Measurements from ENCODE around the gene LANCL1.
A peak's percentile ranks its signal among the peaks of the same experiment; 100 is the strongest.
"Not testable (repeated sequence)": the region's sequence is repeated elsewhere in the genome, so short reads cannot be mapped to it uniquely, and the experiment has no call there.

The LANCL1 gene

GRCh38 chr2:210428393-210429179 lies 48.0 kb downstream of the LANCL1 start:
- Histone ChIP-seq H3K9me3 (ENCODE audit: insufficient read depth, low read length, severe bottlenecking) (peaks cover 7% of the 10 kb centered on the region), H4K20me1 (ENCODE audit: insufficient read depth, low read length) (no peaks in the 10 kb centered on the region), H3K9ac (ENCODE audit: low read depth, low read length) (no peak overlapping the region), H3K27ac (ENCODE audit: low read length) (no peak overlapping the region), H3K27me3 (ENCODE audit: insufficient read depth, low read length, poor library complexity) (no peaks in the 10 kb centered on the region), H3K4me1 (ENCODE audit: insufficient read depth, low read length) (no peaks in the 10 kb centered on the region), H3K4me3 (ENCODE audit: low read depth in 1 of 2, low read length in 2 of 2) (no peak overlapping the region), H3K4me2 (ENCODE audit: insufficient read depth, low read length) (no peak overlapping the region), H2AFZ (ENCODE audit: low read depth, low read length) (no peak overlapping the region), H3K79me2 (ENCODE audit: insufficient read depth, low read length) (no peaks in the 10 kb centered on the region), H3K36me3 (ENCODE audit: insufficient read depth, low read length) (peaks cover 49% of the 10 kb centered on the region)
- no peak for ATAC-seq (ENCODE audit: insufficient read depth, low read depth)
- no peak for DNase-seq
- no peak for TF ChIP-seq EZH2 (IDR thresholded peaks at IDR 0.05; ENCODE audit: borderline replicate concordance, low read depth, low read length, severe bottlenecking)
- no peak for TF ChIP-seq CTCF (IDR thresholded peaks at IDR 0.05; ENCODE audit: borderline replicate concordance, extremely low read depth, low read length, poor library complexity, severe bottlenecking)

GRCh38 chr2:210427309-210427708 lies 49.2 kb downstream of the LANCL1 start:
- not testable (repeated sequence) for ATAC-seq (ENCODE audit: insufficient read depth, low read depth)

GRCh38 chr2:210422366-210422765 lies 54.2 kb downstream of the LANCL1 start:
- H3K27ac ChIP-seq (ENCODE audit: low read length), result no peak overlapping the region
- no peaks in the 10 kb centered on the region for H4K20me1 ChIP-seq (ENCODE audit: insufficient read depth, low read length)
- no peak overlapping the region for H3K4me3 ChIP-seq (ENCODE audit: low read depth in 1 of 2, low read length in 2 of 2)
- no peak overlapping the region for H2AFZ ChIP-seq (ENCODE audit: low read depth, low read length)
- no peak overlapping the region for H3K4me2 ChIP-seq (ENCODE audit: insufficient read depth, low read length)
- no peak overlapping the region for H3K9ac ChIP-seq (ENCODE audit: low read depth, low read length)
- DNase-seq (no peak), ATAC-seq (ENCODE audit: insufficient read depth, low read depth) (no peak)
- TF ChIP-seq CTCF (IDR thresholded peaks at IDR 0.05; ENCODE audit: borderline replicate concordance, extremely low read depth, low read length, poor library complexity, severe bottlenecking), result no peak
- TF ChIP-seq EZH2 (IDR thresholded peaks at IDR 0.05; ENCODE audit: borderline replicate concordance, low read depth, low read length, severe bottlenecking), result no peak
- no peaks in the 10 kb centered on the region for H3K27me3 ChIP-seq (ENCODE audit: insufficient read depth, low read length, poor library complexity)
- H3K4me1 ChIP-seq (ENCODE audit: insufficient read depth, low read length), result no peaks in the 10 kb centered on the region
- H3K9me3 ChIP-seq (ENCODE audit: insufficient read depth, low read length, severe bottlenecking), result peaks cover 3% of the 10 kb centered on the region
- H3K79me2 ChIP-seq (ENCODE audit: insufficient read depth, low read length), result no peaks in the 10 kb centered on the region
- no peaks in the 10 kb centered on the region for H3K36me3 ChIP-seq (ENCODE audit: insufficient read depth, low read length)

More at GRCh38 chr2:210427309-210427708, 49.2 kb downstream of the LANCL1 start:
- not testable (repeated sequence) for H4K20me1 ChIP-seq (ENCODE audit: insufficient read depth, low read length); DNase-seq; H3K9ac ChIP-seq (ENCODE audit: low read depth, low read length); H3K79me2 ChIP-seq (ENCODE audit: insufficient read depth, low read length); H2AFZ ChIP-seq (ENCODE audit: low read depth, low read length); H3K4me3 ChIP-seq (ENCODE audit: low read depth in 1 of 2, low read length in 2 of 2); H3K4me1 ChIP-seq (ENCODE audit: insufficient read depth, low read length); H3K4me2 ChIP-seq (ENCODE audit: insufficient read depth, low read length); H3K27me3 ChIP-seq (ENCODE audit: insufficient read depth, low read length, poor library complexity); H3K9me3 ChIP-seq (ENCODE audit: insufficient read depth, low read length, severe bottlenecking); H3K27ac ChIP-seq (ENCODE audit: low read length)
- H3K36me3 ChIP-seq (ENCODE audit: insufficient read depth, low read length), result peaks cover 37% of the 10 kb centered on the region

- no peak for TF ChIP-seq CTCF (IDR thresholded peaks at IDR 0.05; ENCODE audit: borderline replicate concordance, extremely low read depth, low read length, poor library complexity, severe bottlenecking)
- no peak for TF ChIP-seq EZH2 (IDR thresholded peaks at IDR 0.05; ENCODE audit: borderline replicate concordance, low read depth, low read length, severe bottlenecking)
- Histone ChIP-seq H3K27me3 (ENCODE audit: insufficient read depth, low read length, poor library complexity) (no peaks in the 10 kb centered on the region), H2AFZ (ENCODE audit: low read depth, low read length) (no peak overlapping the region), H3K36me3 (ENCODE audit: insufficient read depth, low read length) (no peaks in the 10 kb centered on the region), H3K9ac (ENCODE audit: low read depth, low read length) (no peak overlapping the region), H3K27ac (ENCODE audit: low read length) (no peak overlapping the region), H4K20me1 (ENCODE audit: insufficient read depth, low read length) (no peaks in the 10 kb centered on the region), H3K79me2 (ENCODE audit: insufficient read depth, low read length) (no peaks in the 10 kb centered on the region), H3K4me2 (ENCODE audit: insufficient read depth, low read length) (no peak overlapping the region), H3K4me3 (ENCODE audit: low read depth in 1 of 2, low read length in 2 of 2) (no peak overlapping the region), H3K9me3 (ENCODE audit: insufficient read depth, low read length, severe bottlenecking) (peaks cover 3% of the 10 kb centered on the region), H3K4me1 (ENCODE audit: insufficient read depth, low read length) (no peaks in the 10 kb centered on the region)
- ATAC-seq (ENCODE audit: insufficient read depth, low read depth) (0 out of 3 replicates have a peak, but pooled peaks have one; percentile 29), DNase-seq (no peak)
Measured at GRCh38 chr2:210421916-210422315, 54.6 kb downstream of the LANCL1 start.
